HepG2 (cell line): ENCODE data around the gene CDA.

Experiments
- CTCF ChIP-seq: sonication (generic); formaldehyde crosslinking; IDR thresholded peaks from 2 replicates; pipeline ENCODE4 v1.5.0; 2020; ENCODE audit warnings: mild to moderate bottlenecking, missing genetic modification reagents, moderate library complexity
- HDAC6 ChIP-seq: fragments of 200-600 bp; sonication (generic); IDR thresholded peaks from 2 replicates; pipeline ENCODE4 v1.7.0; 2017; ENCODE audit warnings: mild to moderate bottlenecking, antibody characterized with exemption, low read length, low read depth
- KDM5B ChIP-seq: sonication (generic); formaldehyde crosslinking; IDR thresholded peaks from 2 replicates; pipeline ENCODE4 v1.4.0; 2020; ENCODE audit warnings: missing genetic modification reagents, mild to moderate bottlenecking, borderline replicate concordance
- MAFG ChIP-seq: sonication (generic); formaldehyde crosslinking; IDR thresholded peaks from 2 replicates; pipeline ENCODE4 v1.5.1; 2020; ENCODE audit warnings: mild to moderate bottlenecking, missing genetic modification reagents
- MAZ ChIP-seq, 2 experiments: sonication (generic) in 1 of 2; formaldehyde crosslinking in 1 of 2; IDR thresholded peaks; 2 replicates each; pipeline versions ENCODE4 v1.5.0 to v1.6.1; 2012 to 2020; ENCODE audit warnings: low read depth in 2 of 2, mild to moderate bottlenecking in 2 of 2, borderline replicate concordance in 1 of 2, improper control_type of control experiment in 1 of 2, low read length in 1 of 2, missing genetic modification reagents in 1 of 2, moderate library complexity in 1 of 2
- ZFX ChIP-seq: sonication (generic); formaldehyde crosslinking; IDR thresholded peaks from 2 replicates; pipeline ENCODE4 v1.4.0; 2020; ENCODE audit warnings: mild to moderate bottlenecking, low read depth, missing genetic modification reagents, moderate library complexity
- ZNF441 ChIP-seq: sonication (generic); formaldehyde crosslinking; IDR thresholded peaks from 2 replicates; pipeline ENCODE4 v1.7.0; 2021; ENCODE audit warnings: missing genetic modification reagents, borderline replicate concordance
- TF ChIP-seq, protein P1 (sequence below): sonication (generic); formaldehyde crosslinking; IDR thresholded peaks from 2 replicates; pipeline ENCODE4 v1.4.0; 2020; ENCODE audit warnings: mild to moderate bottlenecking, missing genetic modification reagents, borderline replicate concordance

DNA sequence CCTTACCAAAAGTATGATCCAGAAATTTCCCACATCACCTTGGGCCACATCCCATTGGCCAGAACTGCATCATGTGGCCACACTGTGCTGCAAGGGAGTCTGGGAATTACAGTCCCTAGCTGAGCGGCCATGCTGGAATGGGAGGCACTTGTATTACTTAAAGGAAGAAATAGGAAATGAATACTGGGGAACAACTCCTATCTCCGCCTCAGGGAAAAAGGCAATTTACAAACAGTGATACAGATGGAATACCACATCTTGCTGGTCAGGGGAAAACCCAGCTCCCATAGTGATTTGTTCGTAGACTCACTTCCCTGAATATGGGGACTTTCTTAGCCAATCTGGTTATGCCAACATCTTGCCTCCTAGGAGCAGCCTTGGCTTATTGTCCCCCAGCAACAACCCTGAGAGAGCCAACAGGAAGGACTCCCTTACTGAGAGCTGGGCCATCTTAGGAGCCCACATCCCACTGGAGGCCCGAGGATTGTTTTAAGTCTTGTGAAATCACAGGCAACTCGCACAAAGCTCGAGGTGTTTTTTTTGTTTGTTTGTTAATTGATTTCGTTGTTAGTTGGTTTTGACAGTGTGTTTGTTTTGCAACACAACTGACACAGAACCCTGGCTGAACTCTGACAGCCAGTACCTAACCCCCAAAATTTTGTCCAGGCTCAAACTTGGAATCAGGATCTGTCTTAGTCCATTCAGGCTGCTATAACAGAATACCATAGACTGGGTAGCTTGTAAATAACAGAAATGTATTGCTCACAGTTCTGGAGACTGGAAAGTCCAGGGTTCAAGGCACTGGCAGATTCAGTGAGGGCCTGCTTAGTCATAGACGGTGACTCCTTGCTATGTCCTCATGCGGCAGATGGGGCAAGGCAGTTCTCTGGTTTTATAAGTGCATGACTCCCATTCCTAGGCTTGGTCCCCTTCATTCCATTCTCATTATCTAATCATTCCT, 14.9 kb downstream of the CDA start:
- no peak for TF ChIP-seq ZNF441
- no peak for TF ChIP-seq ZFX (CRISPR knock-in tag)
- no peak for TF ChIP-seq HDAC6
- no peak for TF ChIP-seq CTCF
- no peak for TF ChIP-seq KDM5B
- TF ChIP-seq MAFG: no peak
- TF ChIP-seq, protein P1, sequence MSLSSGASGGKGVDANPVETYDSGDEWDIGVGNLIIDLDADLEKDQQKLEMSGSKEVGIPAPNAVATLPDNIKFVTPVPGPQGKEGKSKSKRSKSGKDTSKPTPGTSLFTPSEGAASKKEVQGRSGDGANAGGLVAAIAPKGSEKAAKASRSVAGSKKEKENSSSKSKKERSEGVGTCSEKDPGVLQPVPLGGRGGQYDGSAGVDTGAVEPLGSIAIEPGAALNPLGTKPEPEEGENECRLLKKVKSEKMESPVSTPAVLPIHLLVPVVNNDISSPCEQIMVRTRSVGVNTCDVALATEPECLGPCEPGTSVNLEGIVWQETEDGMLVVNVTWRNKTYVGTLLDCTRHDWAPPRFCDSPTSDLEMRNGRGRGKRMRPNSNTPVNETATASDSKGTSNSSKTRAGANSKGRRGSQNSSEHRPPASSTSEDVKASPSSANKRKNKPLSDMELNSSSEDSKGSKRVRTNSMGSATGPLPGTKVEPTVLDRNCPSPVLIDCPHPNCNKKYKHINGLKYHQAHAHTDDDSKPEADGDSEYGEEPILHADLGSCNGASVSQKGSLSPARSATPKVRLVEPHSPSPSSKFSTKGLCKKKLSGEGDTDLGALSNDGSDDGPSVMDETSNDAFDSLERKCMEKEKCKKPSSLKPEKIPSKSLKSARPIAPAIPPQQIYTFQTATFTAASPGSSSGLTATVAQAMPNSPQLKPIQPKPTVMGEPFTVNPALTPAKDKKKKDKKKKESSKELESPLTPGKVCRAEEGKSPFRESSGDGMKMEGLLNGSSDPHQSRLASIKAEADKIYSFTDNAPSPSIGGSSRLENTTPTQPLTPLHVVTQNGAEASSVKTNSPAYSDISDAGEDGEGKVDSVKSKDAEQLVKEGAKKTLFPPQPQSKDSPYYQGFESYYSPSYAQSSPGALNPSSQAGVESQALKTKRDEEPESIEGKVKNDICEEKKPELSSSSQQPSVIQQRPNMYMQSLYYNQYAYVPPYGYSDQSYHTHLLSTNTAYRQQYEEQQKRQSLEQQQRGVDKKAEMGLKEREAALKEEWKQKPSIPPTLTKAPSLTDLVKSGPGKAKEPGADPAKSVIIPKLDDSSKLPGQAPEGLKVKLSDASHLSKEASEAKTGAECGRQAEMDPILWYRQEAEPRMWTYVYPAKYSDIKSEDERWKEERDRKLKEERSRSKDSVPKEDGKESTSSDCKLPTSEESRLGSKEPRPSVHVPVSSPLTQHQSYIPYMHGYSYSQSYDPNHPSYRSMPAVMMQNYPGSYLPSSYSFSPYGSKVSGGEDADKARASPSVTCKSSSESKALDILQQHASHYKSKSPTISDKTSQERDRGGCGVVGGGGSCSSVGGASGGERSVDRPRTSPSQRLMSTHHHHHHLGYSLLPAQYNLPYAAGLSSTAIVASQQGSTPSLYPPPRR (CRISPR knock-in tag): no peak
- no peak for TF ChIP-seq MAZ (IDR thresholded peaks at IDR 0.05; ENCODE audit: borderline replicate concordance, low read depth, low read length)
- no peak for TF ChIP-seq MAZ (CRISPR knock-in tag; IDR thresholded peaks at IDR 0.05; ENCODE audit: low read depth)
